Heart right ventricle (tissue), 16 donors: ENCODE measurements around the gene NCAPD3. TPM values are rescaled to one million over a fixed set of nuclear protein-coding genes. Genes with fewer than 3 reads are reported as not detected.

Experiments
- ATAC-seq, 8 donors: fragments of 200-7000 bp; cut with Tn5 transposase; one replicate each; pipeline ENCODE4 v1.9.1; 2020; ENCODE audit warnings: mild to moderate bottlenecking in 8 of 8, moderate library complexity in 8 of 8, moderate number of reproducible peaks in 1 of 8
- DNase-seq, 2 donors: peaks; one replicate each; pipeline ENCODE4 v3.0.0-alpha.2; 2020
- H3K27ac ChIP-seq, 10 donors: fragments of 200-600 bp; sonication (generic) in 2 of 10; one replicate each; pipeline versions ENCODE4 v1.5.0 to v1.8.0; 2020 to 2022; ENCODE audit warnings: mild to moderate bottlenecking in 3 of 10
- H3K27me3 ChIP-seq, 7 donors: fragments of 200-600 bp; one replicate each; pipeline ENCODE4 v1.8.0; 2021 to 2022; ENCODE audit warnings: mild to moderate bottlenecking in 2 of 7
- H3K36me3 ChIP-seq, 9 donors: fragments of 200-600 bp; sonication (generic) in 1 of 9; one replicate each; pipeline versions ENCODE4 v1.5.0 to v1.8.0; 2020 to 2022; ENCODE audit warnings: mild to moderate bottlenecking in 2 of 9
- H3K4me1 ChIP-seq, 9 donors: fragments of 200-600 bp; sonication (generic) in 1 of 9; one replicate each; pipeline versions ENCODE4 v1.5.0 to v1.8.0; 2020 to 2022; ENCODE audit warnings: mild to moderate bottlenecking in 4 of 9
- H3K4me3 ChIP-seq, 10 donors: fragments of 200-600 bp; sonication (generic) in 2 of 10; one replicate each; pipeline versions ENCODE4 v1.5.0 to v1.8.0; 2020 to 2022; ENCODE audit warnings: mild to moderate bottlenecking in 7 of 10, moderate library complexity in 2 of 10
- H3K9me3 ChIP-seq, 11 donors: fragments of 200-600 bp in 10 of 11; sonication (generic) in 2 of 11; one replicate each; pipeline versions ENCODE4 v1.5.0 to v1.8.0; 2013 to 2022; ENCODE audit warnings: mild to moderate bottlenecking in 2 of 11, control low read depth in 1 of 11, moderate library complexity in 1 of 11
- WGBS, 2 donors: extraction: QIAGEN DNeasy Blood & Tissue Kit; methylation state at CpG; one replicate each; pipeline ENCODE4 v1.1.7; 2013; ENCODE audit warnings: inconsistent platforms in 1 of 2; 5-methylcytosine and 5-hydroxymethylcytosine counted together
- intact Hi-C, 10 donors: fragments of 100-400 bp; cut with DNase I; formaldehyde crosslinking; loops; one replicate each; pipeline versions ENCODE4 v1.11.1 to v1.14.2; 2022
- polyA plus RNA-seq, 2 donors: library from polyadenylated mRNA; stranded (reverse); fragments of 200-250 nt; gene quantifications; one replicate each; pipeline ENCODE4 v1.2.3, GENCODE V29; 2013
- total RNA-seq, 10 donors: library from RNA; stranded (reverse); fragmentation: NEBNext Ultra II Directional in 3 of 10; extraction: Animal tissue kit (Norgen Biotek cat#: 25700) in 3 of 10; gene quantifications; one replicate each; pipeline versions ENCODE4 v1.2.1 to v1.2.4, GENCODE V29; 2021 to 2023
- TF ChIP-seq, protein P1 (sequence below), 9 donors: fragments of 200-600 bp; sonication (generic) in 2 of 9; IDR thresholded peaks; one replicate each; pipeline versions ENCODE4 v1.5.0 to v1.8.0; 2021 to 2022; ENCODE audit warnings: antibody characterized with exemption in 9 of 9, mild to moderate bottlenecking in 5 of 9, moderate library complexity in 1 of 9
- donor health status: Arrhythmogenic right ventricular cardiomyopathy.
- donor health status: ischemic (EF 13 %, LVEDD 7.1; RV severe dilation, severe dysfunction).
- donor health status: healthy with polysubstance abuse.
- donor health status: DM: no; HTN: yes; CAD: no.
- donor health status: DM: no; HTN: no; CAD: no.
- donor health status: ischemic (EF 25% LVEDD 6.9; RV normal size, moderate dysfunction).
- donor health status: ischemic (EF 25% LVEDD 5.7; RV mildly dilated, moderate dysfunction).
- donor health status: healthy.
- donor health status: DM: yes; HTN: yes; CAD: no.
- donor health status: Ischemic cardiomyopathy.
- donor health status: ischemic (EF 35%, LVEDD 5.7; RV mildly dilated, moderate dysfunction).
- donor health status: nonischemic (EF 11% LVEDD 7.7; RV severe dilation, severe dysfunction).
- donor health status: DM: yes; HTN: yes; CAD: no.
- donor health status: PGD.
- donor health status: ischemic (EF 29% LVEDD 5.4; RV normal size, mild dysfunction).
- donor health status: nonischemic (EF 23%, LVEDD 6.1; RV moderate dilation, normal function).

The NCAPD3 gene
- total and polyA plus RNA-seq, 12 donors: 4.2 to 16.7 (median 11.0) TPM

GRCh38 chr11:134171951-134172350 is 51.8 kb downstream of the NCAPD3 start:
- H3K4me1 ChIP-seq: no peaks in the 10 kb centered on the region

DNA sequence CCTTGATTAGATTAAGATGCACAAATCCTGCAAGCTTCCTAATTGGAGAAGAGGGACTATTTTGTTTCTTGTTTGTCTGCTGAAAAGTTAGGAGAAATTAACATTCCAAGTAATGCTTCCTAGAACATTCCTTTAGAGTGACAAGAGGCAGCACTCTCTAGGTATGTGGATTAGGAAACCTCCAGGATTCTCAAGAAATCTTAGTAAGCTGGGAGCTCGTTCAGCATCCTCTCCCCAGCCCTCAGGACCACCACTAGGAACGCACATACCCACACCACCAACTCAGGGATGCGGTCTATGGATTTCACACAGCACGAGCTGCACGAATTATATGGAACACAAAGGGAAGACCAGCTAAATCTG is 52.9 kb downstream of the NCAPD3 start:
- Histone ChIP-seq H3K4me1 (no peaks in the 10 kb centered on the region), H3K9me3 (no peaks in the 10 kb centered on the region), H3K27ac (no peak overlapping the region), H3K36me3 (peaks cover 0 to 81% (median 23%) of the 10 kb centered on the region in 9 donors), H3K27me3 (no peaks in the 10 kb centered on the region), H3K4me3 (no peak overlapping the region)
- TF ChIP-seq, protein P1, sequence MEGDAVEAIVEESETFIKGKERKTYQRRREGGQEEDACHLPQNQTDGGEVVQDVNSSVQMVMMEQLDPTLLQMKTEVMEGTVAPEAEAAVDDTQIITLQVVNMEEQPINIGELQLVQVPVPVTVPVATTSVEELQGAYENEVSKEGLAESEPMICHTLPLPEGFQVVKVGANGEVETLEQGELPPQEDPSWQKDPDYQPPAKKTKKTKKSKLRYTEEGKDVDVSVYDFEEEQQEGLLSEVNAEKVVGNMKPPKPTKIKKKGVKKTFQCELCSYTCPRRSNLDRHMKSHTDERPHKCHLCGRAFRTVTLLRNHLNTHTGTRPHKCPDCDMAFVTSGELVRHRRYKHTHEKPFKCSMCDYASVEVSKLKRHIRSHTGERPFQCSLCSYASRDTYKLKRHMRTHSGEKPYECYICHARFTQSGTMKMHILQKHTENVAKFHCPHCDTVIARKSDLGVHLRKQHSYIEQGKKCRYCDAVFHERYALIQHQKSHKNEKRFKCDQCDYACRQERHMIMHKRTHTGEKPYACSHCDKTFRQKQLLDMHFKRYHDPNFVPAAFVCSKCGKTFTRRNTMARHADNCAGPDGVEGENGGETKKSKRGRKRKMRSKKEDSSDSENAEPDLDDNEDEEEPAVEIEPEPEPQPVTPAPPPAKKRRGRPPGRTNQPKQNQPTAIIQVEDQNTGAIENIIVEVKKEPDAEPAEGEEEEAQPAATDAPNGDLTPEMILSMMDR (IDR thresholded peaks at IDR 0.05): no peak
- intact Hi-C loops: no loop called here
- DNase-seq: no peak
- ATAC-seq: no peak
- WGBS, 2 donors: 95 to 96% methylated on average over 5 of the region's 5 CpGs

More at GRCh38 chr11:134171951-134172350, 51.8 kb downstream of the NCAPD3 start:
- intact Hi-C loops: no loop called here
- no peak overlapping the region for H3K27ac ChIP-seq
- no peak overlapping the region for H3K4me3 ChIP-seq
- TF ChIP-seq, protein P1 (IDR thresholded peaks at IDR 0.05): no peak
- H3K27me3 ChIP-seq: no peaks in the 10 kb centered on the region
- WGBS, 2 donors: 97 to 99% methylated on average over 10 of the region's 10 CpGs
- DNase-seq: no peak
- H3K9me3 ChIP-seq: no peaks in the 10 kb centered on the region
- peaks cover 0 to 92% (median 29%) of the 10 kb centered on the region in 9 donors for H3K36me3 ChIP-seq
- ATAC-seq: no peak

- intact Hi-C loops: no loop called here
- TF ChIP-seq, protein P1 (IDR thresholded peaks at IDR 0.05): no peak
- Histone ChIP-seq H3K4me3 (no peak overlapping the region), H3K27me3 (no peaks in the 10 kb centered on the region), H3K27ac (no peak overlapping the region), H3K4me1 (no peaks in the 10 kb centered on the region), H3K36me3 (peaks cover 0 to 76% (median 23%) of the 10 kb centered on the region in 9 donors), H3K9me3 (no peaks in the 10 kb centered on the region)
- DNase-seq: no peak
- 96 to 97% methylated on average over 6 of the region's 6 CpGs for WGBS, 2 donors
- ATAC-seq: no peak
Measured at GRCh38 chr11:134170177-134170918, 53.4 kb downstream of the NCAPD3 start.

- TF ChIP-seq, protein P1 (IDR thresholded peaks at IDR 0.05): no peak
- no peaks in the 10 kb centered on the region for H3K4me1 ChIP-seq
- H3K27me3 ChIP-seq: no peaks in the 10 kb centered on the region
- DNase-seq (no peak), ATAC-seq (no peak)
- no peak overlapping the region for H3K27ac ChIP-seq
- peaks cover 0 to 78% (median 29%) of the 10 kb centered on the region in 9 donors for H3K36me3 ChIP-seq
- H3K9me3 ChIP-seq: no peaks in the 10 kb centered on the region
- 90 to 96% methylated on average over 11 of the region's 11 CpGs for WGBS, 2 donors
- no peak overlapping the region for H3K4me3 ChIP-seq
- intact Hi-C loops: no loop called here
Measured at GRCh38 chr11:134164490-134165370, 59.0 kb downstream of the NCAPD3 start.
